Measurements from ENCODE around the gene ZCCHC2. TPM values are rescaled to one million over a fixed set of nuclear protein-coding genes. Genes with fewer than 3 reads are reported as not detected.

Gene ZCCHC2
- total and polyA plus RNA-seq, 2 of the 13 experiments (the other 11 are each of a cell fraction or from before 2014, with no cell fraction given) = 62.5 to 76.1 TPM

DNA sequence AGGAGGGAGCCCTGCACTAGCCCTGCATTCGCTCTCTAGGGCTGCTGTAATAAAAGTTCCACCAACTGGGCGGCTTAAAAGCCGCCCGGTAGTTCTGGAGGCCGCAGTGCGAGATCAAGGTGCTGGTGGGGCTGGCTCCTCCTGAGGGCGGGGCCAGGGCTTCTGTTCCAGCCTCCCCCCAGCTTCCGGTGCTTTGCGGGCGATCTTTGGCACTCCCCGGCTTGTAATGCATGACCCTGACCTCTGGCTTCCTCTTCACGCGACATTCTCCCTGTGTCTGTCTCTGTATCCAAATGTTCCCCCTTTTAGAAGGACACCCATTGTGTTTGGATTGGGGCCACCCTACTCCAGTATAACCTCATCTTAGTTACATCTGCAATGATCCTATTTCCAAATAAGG, 84.5 kb downstream of the ZCCHC2 start (continued):
- TF ChIP-seq, protein P1, sequence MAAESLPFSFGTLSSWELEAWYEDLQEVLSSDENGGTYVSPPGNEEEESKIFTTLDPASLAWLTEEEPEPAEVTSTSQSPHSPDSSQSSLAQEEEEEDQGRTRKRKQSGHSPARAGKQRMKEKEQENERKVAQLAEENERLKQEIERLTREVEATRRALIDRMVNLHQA (CRISPR knock-in tag; IDR thresholded peaks at IDR 0.05) = no peak
- TF ChIP-seq ZNF891 (CRISPR knock-in tag; IDR thresholded peaks at IDR 0.05) (no peak), NR2F2 (IDR thresholded peaks at IDR 0.05; ENCODE audit: borderline replicate concordance, low read depth) (peak; percentile 53), ZNF230 (CRISPR knock-in tag; IDR thresholded peaks at IDR 0.05) (no peak), ZBTB7B (CRISPR knock-in tag; IDR thresholded peaks at IDR 0.05) (no peak), ZNF335 (CRISPR knock-in tag; IDR thresholded peaks at IDR 0.05) (no peak), ZFY (CRISPR knock-in tag; IDR thresholded peaks at IDR 0.05) (no peak), RBM22 (optimal IDR thresholded peaks at IDR 0.05; ENCODE audit: low read length) (no peak), SCMH1 (CRISPR knock-in tag; IDR thresholded peaks at IDR 0.05; ENCODE audit: borderline replicate concordance) (no peak), CHD4 (IDR thresholded peaks at IDR 0.05; ENCODE audit: borderline replicate concordance, low read length) (no peak), EP300 (IDR thresholded peaks at IDR 0.05; ENCODE audit: low read depth in 2 of 2, low read length in 2 of 2) (peak in 1 of 2 experiments; percentile 24; a peak in 1 of 4 replicates), EP300 (CRISPR knock-in tag; IDR thresholded peaks at IDR 0.05; ENCODE audit: borderline replicate concordance) (no peak), FOXO1 (CRISPR knock-in tag; IDR thresholded peaks at IDR 0.05) (no peak), AGO2 (optimal IDR thresholded peaks at IDR 0.05; ENCODE audit: low read depth, low read length) (no peak), ZNF720 (CRISPR knock-in tag; IDR thresholded peaks at IDR 0.05) (no peak), GTF2F1 (IDR thresholded peaks at IDR 0.05; ENCODE audit: low read length) (no peak), ZNF136 (CRISPR knock-in tag; IDR thresholded peaks at IDR 0.05; ENCODE audit: low read depth) (no peak)
- TF ChIP-seq, protein P2, sequence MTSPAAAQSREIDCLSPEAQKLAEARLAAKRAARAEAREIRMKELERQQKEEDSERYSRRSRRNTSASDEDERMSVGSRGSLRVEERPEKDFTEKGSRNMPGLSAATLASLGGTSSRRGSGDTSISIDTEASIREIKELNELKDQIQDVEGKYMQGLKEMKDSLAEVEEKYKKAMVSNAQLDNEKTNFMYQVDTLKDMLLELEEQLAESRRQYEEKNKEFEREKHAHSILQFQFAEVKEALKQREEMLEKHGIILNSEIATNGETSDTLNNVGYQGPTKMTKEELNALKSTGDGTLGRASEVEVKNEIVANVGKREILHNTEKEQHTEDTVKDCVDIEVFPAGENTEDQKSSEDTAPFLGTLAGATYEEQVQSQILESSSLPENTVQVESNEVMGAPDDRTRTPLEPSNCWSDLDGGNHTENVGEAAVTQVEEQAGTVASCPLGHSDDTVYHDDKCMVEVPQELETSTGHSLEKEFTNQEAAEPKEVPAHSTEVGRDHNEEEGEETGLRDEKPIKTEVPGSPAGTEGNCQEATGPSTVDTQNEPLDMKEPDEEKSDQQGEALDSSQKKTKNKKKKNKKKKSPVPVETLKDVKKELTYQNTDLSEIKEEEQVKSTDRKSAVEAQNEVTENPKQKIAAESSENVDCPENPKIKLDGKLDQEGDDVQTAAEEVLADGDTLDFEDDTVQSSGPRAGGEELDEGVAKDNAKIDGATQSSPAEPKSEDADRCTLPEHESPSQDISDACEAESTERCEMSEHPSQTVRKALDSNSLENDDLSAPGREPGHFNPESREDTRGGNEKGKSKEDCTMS (CRISPR knock-in tag; conservative IDR thresholded peaks at IDR 0.05) = no peak
- TF ChIP-seq, protein P3, sequence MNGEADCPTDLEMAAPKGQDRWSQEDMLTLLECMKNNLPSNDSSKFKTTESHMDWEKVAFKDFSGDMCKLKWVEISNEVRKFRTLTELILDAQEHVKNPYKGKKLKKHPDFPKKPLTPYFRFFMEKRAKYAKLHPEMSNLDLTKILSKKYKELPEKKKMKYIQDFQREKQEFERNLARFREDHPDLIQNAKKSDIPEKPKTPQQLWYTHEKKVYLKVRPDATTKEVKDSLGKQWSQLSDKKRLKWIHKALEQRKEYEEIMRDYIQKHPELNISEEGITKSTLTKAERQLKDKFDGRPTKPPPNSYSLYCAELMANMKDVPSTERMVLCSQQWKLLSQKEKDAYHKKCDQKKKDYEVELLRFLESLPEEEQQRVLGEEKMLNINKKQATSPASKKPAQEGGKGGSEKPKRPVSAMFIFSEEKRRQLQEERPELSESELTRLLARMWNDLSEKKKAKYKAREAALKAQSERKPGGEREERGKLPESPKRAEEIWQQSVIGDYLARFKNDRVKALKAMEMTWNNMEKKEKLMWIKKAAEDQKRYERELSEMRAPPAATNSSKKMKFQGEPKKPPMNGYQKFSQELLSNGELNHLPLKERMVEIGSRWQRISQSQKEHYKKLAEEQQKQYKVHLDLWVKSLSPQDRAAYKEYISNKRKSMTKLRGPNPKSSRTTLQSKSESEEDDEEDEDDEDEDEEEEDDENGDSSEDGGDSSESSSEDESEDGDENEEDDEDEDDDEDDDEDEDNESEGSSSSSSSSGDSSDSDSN (CRISPR knock-in tag; IDR thresholded peaks at IDR 0.05) = no peak
- TF ChIP-seq, protein P4, sequence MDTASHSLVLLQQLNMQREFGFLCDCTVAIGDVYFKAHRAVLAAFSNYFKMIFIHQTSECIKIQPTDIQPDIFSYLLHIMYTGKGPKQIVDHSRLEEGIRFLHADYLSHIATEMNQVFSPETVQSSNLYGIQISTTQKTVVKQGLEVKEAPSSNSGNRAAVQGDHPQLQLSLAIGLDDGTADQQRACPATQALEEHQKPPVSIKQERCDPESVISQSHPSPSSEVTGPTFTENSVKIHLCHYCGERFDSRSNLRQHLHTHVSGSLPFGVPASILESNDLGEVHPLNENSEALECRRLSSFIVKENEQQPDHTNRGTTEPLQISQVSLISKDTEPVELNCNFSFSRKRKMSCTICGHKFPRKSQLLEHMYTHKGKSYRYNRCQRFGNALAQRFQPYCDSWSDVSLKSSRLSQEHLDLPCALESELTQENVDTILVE (CRISPR knock-in tag; IDR thresholded peaks at IDR 0.05) = 0 out of 2 replicates have a peak, but pooled peaks have one; percentile 34
- TF ChIP-seq, protein P5, sequence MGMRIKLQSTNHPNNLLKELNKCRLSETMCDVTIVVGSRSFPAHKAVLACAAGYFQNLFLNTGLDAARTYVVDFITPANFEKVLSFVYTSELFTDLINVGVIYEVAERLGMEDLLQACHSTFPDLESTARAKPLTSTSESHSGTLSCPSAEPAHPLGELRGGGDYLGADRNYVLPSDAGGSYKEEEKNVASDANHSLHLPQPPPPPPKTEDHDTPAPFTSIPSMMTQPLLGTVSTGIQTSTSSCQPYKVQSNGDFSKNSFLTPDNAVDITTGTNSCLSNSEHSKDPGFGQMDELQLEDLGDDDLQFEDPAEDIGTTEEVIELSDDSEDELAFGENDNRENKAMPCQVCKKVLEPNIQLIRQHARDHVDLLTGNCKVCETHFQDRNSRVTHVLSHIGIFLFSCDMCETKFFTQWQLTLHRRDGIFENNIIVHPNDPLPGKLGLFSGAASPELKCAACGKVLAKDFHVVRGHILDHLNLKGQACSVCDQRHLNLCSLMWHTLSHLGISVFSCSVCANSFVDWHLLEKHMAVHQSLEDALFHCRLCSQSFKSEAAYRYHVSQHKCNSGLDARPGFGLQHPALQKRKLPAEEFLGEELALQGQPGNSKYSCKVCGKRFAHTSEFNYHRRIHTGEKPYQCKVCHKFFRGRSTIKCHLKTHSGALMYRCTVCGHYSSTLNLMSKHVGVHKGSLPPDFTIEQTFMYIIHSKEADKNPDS (CRISPR knock-in tag; IDR thresholded peaks at IDR 0.05) = no peak
